Mammary epithelial cell (primary cell): ENCODE results near the gene BMPR2.

Experiments
- EZH2 ChIP-seq: IDR thresholded peaks from 2 replicates; pipeline ENCODE4 v1.6.1; 2012; ENCODE audit warnings: low read length, inconsistent platforms, borderline replicate concordance
- TF ChIP-seq, protein P1 (sequence below), 2 donors: IDR thresholded peaks in 1 of 2; conservative IDR thresholded peaks in 1 of 2; 2 replicates each; pipeline ENCODE4 v1.5.1; 2011 to 2012; ENCODE audit warnings: inconsistent platforms in 2 of 2, low read length in 2 of 2, mild to moderate bottlenecking in 2 of 2, control low read depth in 1 of 2, low read depth in 1 of 2; ENCODE audit not compliant: insufficient read depth in 1 of 2; ENCODE audit errors: extremely low read depth in 1 of 2

DNA sequence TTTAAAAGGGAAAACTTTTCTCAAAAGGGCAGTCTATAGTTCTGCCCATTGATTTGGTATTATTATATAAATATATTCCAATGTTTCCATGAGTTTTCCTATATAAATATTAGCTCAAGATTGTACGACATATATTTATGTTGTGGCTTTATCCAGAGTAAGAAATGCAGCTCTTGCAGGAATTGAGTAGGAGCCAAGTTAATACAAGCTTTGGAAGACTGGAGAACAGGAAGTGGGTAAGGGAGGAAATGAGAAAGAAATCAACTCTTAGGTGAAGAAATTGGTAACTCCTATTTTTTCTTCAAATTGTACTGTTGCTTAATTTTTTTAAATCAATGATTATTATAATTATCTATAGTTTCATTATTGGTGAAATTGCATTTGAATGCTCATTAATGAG is 153.3 kb downstream of the BMPR2 start:
- TF ChIP-seq, protein P1, sequence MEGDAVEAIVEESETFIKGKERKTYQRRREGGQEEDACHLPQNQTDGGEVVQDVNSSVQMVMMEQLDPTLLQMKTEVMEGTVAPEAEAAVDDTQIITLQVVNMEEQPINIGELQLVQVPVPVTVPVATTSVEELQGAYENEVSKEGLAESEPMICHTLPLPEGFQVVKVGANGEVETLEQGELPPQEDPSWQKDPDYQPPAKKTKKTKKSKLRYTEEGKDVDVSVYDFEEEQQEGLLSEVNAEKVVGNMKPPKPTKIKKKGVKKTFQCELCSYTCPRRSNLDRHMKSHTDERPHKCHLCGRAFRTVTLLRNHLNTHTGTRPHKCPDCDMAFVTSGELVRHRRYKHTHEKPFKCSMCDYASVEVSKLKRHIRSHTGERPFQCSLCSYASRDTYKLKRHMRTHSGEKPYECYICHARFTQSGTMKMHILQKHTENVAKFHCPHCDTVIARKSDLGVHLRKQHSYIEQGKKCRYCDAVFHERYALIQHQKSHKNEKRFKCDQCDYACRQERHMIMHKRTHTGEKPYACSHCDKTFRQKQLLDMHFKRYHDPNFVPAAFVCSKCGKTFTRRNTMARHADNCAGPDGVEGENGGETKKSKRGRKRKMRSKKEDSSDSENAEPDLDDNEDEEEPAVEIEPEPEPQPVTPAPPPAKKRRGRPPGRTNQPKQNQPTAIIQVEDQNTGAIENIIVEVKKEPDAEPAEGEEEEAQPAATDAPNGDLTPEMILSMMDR (conservative IDR thresholded peaks at IDR 0.05 in 1 of 2, IDR thresholded peaks at IDR 0.05 in 1 of 2; ENCODE audit: extremely low read depth in 1 of 2, insufficient read depth in 1 of 2, low read depth in 1 of 2, low read length in 2 of 2): no peak
- no peak for TF ChIP-seq EZH2
